Endothelial cell (in vitro differentiated cells): ENCODE measurements around the gene RAB11FIP4. TPM values are rescaled to one million over a fixed set of nuclear protein-coding genes. Genes with fewer than 3 reads are reported as not detected.
A peak's percentile ranks its signal among the peaks of the same experiment; 100 is the strongest.

Experiments used
- DNase-seq: peaks from one replicate; pipeline ENCODE4 v3.0.0; 2021; ENCODE audit warnings: low spot score
- H3K27ac Mint-ChIP-seq: one replicate; pipeline ENCODE4 v1.8.0; 2021; ENCODE audit warnings: mixed read lengths, inconsistent platforms; ENCODE audit not compliant: unreplicated experiment
- H3K27me3 Mint-ChIP-seq: one replicate; pipeline ENCODE4 v1.8.0; 2021; ENCODE audit warnings: mild to moderate bottlenecking, moderate library complexity, mixed read lengths, inconsistent platforms; ENCODE audit not compliant: unreplicated experiment
- H3K36me3 Mint-ChIP-seq: one replicate; pipeline ENCODE4 v1.8.0; 2021; ENCODE audit warnings: mild to moderate bottlenecking, low read depth, mixed read lengths, inconsistent platforms; ENCODE audit not compliant: unreplicated experiment
- H3K4me1 Mint-ChIP-seq: one replicate; pipeline ENCODE4 v1.8.0; 2021; ENCODE audit warnings: mild to moderate bottlenecking, mixed read lengths, inconsistent platforms; ENCODE audit not compliant: unreplicated experiment
- H3K4me3 Mint-ChIP-seq: one replicate; pipeline ENCODE4 v1.8.0; 2021; ENCODE audit warnings: mild to moderate bottlenecking, mixed read lengths, inconsistent platforms; ENCODE audit not compliant: unreplicated experiment
- H3K9me3 Mint-ChIP-seq: one replicate; pipeline ENCODE4 v1.8.0; 2021; ENCODE audit warnings: mixed read lengths, inconsistent platforms; ENCODE audit not compliant: unreplicated experiment
- CTCF ChIP-seq: fragments of 200-600 bp; sonication (generic); IDR thresholded peaks from one replicate; pipeline ENCODE4 v1.5.0; 2021; ENCODE audit warnings: antibody characterized with exemption; ENCODE audit not compliant: unreplicated experiment
- total RNA-seq: library from RNA; stranded (reverse); fragmentation: NEBNext Ultra II Directional; extraction: Animal tissue kit (Norgen Biotek cat#: 25700); gene quantifications from one replicate; pipeline ENCODE4 v1.2.1, GENCODE V29; 2021; ENCODE audit not compliant: unreplicated experiment

Gene RAB11FIP4
- total RNA-seq, 1 donor from 2014 or later, result 0.92 TPM

GRCh38 chr17:31433091-31433790 lies 41.8 kb downstream of the RAB11FIP4 start:
- H3K4me3 Mint-ChIP-seq, result no peak overlapping the region
- H3K36me3 Mint-ChIP-seq, result no peaks in the 10 kb centered on the region
- no peaks in the 10 kb centered on the region for H3K9me3 Mint-ChIP-seq
- H3K27ac Mint-ChIP-seq, result no peak overlapping the region
- no peak for TF ChIP-seq CTCF
- H3K4me1 Mint-ChIP-seq, result peaks cover 25% of the 10 kb centered on the region
- peak; percentile 23 for DNase-seq
- H3K27me3 Mint-ChIP-seq, result peaks cover 10% of the 10 kb centered on the region

- H3K4me1 Mint-ChIP-seq, result peaks cover 25% of the 10 kb centered on the region
These were observed 42.6 kb downstream of the RAB11FIP4 start for GRCh38 chr17:31433811-31434726.

GRCh38 chr17:31434727-31435050 lies 43.2 kb downstream of the RAB11FIP4 start:
- no peak for DNase-seq
- Mint-ChIP-seq H3K27ac (no peak overlapping the region), H3K27me3 (peaks cover 13% of the 10 kb centered on the region), H3K4me1 (peaks cover 25% of the 10 kb centered on the region), H3K4me3 (peak overlapping the region; percentile 12), H3K9me3 (no peaks in the 10 kb centered on the region), H3K36me3 (no peaks in the 10 kb centered on the region)
- TF ChIP-seq CTCF, result no peak

More at GRCh38 chr17:31433811-31434726, 42.6 kb downstream of the RAB11FIP4 start:
- peak overlapping the region; percentile 57 for H3K27ac Mint-ChIP-seq
- no peak for TF ChIP-seq CTCF
- DNase-seq, result no peak
- H3K9me3 Mint-ChIP-seq, result no peaks in the 10 kb centered on the region
- peaks cover 13% of the 10 kb centered on the region for H3K27me3 Mint-ChIP-seq
- peak overlapping the region; percentile 42 for H3K4me3 Mint-ChIP-seq
- no peaks in the 10 kb centered on the region for H3K36me3 Mint-ChIP-seq

GRCh38 chr17:31435581-31435980 lies 44.1 kb downstream of the RAB11FIP4 start:
- H3K36me3 Mint-ChIP-seq, result no peaks in the 10 kb centered on the region
- H3K27ac Mint-ChIP-seq, result no peak overlapping the region
- H3K4me3 Mint-ChIP-seq, result no peak overlapping the region
- H3K27me3 Mint-ChIP-seq, result peaks cover 12% of the 10 kb centered on the region
- DNase-seq, result no peak
- H3K4me1 Mint-ChIP-seq, result peaks cover 25% of the 10 kb centered on the region
- TF ChIP-seq CTCF, result no peak
- H3K9me3 Mint-ChIP-seq, result no peaks in the 10 kb centered on the region
